Esophagus muscularis mucosa (tissue), 4 donors: ENCODE data around the gene SIK2. TPM values are rescaled to one million over a fixed set of nuclear protein-coding genes. Genes with fewer than 3 reads are reported as not detected.

Experiments
- DNase-seq: peaks from one replicate; pipeline ENCODE4 v3.0.0-alpha.2; 2017; ENCODE audit errors: extremely low spot score
- H3K27ac ChIP-seq, 4 donors: fragments of 200-600 bp; sonication (generic); replicated peaks in 1 of 4; 1 replicate in 3 of 4; 2 replicates in 1 of 4; pipeline ENCODE4 v1.5.1; 2016 to 2019; ENCODE audit warnings: mild to moderate bottlenecking in 1 of 4
- H3K27me3 ChIP-seq, 4 donors: fragments of 200-600 bp; sonication (generic); one replicate each; pipeline versions ENCODE4 v1.5.1 to v1.6.0; 2016 to 2019
- H3K36me3 ChIP-seq, 4 donors: fragments of 200-600 bp; sonication (generic); one replicate each; pipeline ENCODE4 v1.5.1; 2016 to 2019
- H3K4me1 ChIP-seq, 4 donors: fragments of 200-600 bp; sonication (generic); one replicate each; pipeline ENCODE4 v1.5.1; 2016 to 2019
- H3K4me3 ChIP-seq, 4 donors: fragments of 200-600 bp; sonication (generic); 1 replicate in 2 of 4; 2 replicates in 2 of 4; pipeline ENCODE4 v1.5.1; 2016 to 2019; ENCODE audit warnings: mild to moderate bottlenecking in 4 of 4, moderate library complexity in 1 of 4
- H3K9me3 ChIP-seq, 4 donors: fragments of 200-600 bp; sonication (generic); 1 replicate in 3 of 4; 2 replicates in 1 of 4; pipeline ENCODE4 v1.5.1; 2016 to 2019
- EP300 ChIP-seq: sonication (generic); formaldehyde crosslinking; IDR thresholded peaks from one replicate; pipeline ENCODE4 v1.6.1; 2017; ENCODE audit warnings: antibody characterized with exemption
- POLR2A ChIP-seq: fragments of 450-650 bp; IDR thresholded peaks from one replicate; pipeline ENCODE4 v1.6.1; 2017; ENCODE audit warnings: antibody characterized with exemption, moderate library complexity, mild to moderate bottlenecking, low read depth
- POLR2AphosphoS5 ChIP-seq, 2 donors: sonication (generic); formaldehyde crosslinking; IDR thresholded peaks; one replicate each; pipeline ENCODE4 v1.6.1; 2017; ENCODE audit warnings: antibody characterized with exemption in 2 of 2
- WGBS: methylation state at CpG from one replicate; pipeline ENCODE4 v1.1.5; 2018; 5-methylcytosine and 5-hydroxymethylcytosine counted together
- intact Hi-C: fragments of 100-400 bp; cut with DNase I; formaldehyde crosslinking; loops from one replicate; pipeline ENCODE4 v1.15.1; 2023
- total RNA-seq, 4 donors: library from RNA; depleted of rRNA; stranded (reverse); fragments of >200 nt; gene quantifications; one replicate each; pipeline versions ENCODE4 v1.1.0 to v1.2.1, GENCODE V29; 2016
- TF ChIP-seq, protein P1 (sequence below), 3 experiments: fragments of 200-600 bp in 2 of 3; fragments of 450-650 bp in 1 of 3; sonication (generic) in 2 of 3; IDR thresholded peaks; one replicate each; pipeline ENCODE4 v1.5.1; 2017 to 2019; ENCODE audit warnings: antibody characterized with exemption in 3 of 3, mild to moderate bottlenecking in 2 of 3, moderate library complexity in 1 of 3

The SIK2 gene
- total RNA-seq, 4 donors from 2014 or later = 14.5 to 22.1 (median 17.4) TPM

DNA sequence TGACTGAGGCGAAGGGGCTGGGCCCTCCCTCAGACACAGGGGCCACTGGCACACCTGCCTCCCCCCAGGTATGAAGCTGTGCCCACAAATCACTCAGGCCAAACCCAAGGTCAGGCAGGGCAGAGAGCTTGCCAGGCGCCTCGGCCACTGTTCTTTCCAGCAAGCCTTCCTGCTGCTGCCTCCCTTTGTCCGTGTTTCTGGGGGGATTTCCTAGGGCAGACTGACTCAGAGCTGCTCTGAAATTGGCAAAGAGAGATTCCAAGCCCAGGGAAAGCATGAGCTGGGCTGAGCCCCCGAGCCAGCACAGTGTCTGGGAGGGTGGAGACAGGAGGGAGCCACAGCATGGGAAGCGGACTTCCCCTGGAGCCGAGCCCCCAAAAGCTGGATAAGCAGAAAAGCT lies 130.8 kb downstream of the SIK2 start:
- Histone ChIP-seq H3K27me3 (no peaks in the 10 kb centered on the region), H3K4me1 (peaks cover 90 to 92% (median 91%) of the 10 kb centered on the region in 4 donors), H3K27ac (peak overlapping the region; percentile 90 to 97 (median 96)), H3K4me3 (peak overlapping the region in 1 of 4 donors; percentile 0), H3K36me3 (peaks cover 0 to 5% (median 2%) of the 10 kb centered on the region in 4 donors), H3K9me3 (no peaks in the 10 kb centered on the region)
- intact Hi-C loops = no loop called here
- peak; percentile 49 to 75 for TF ChIP-seq POLR2AphosphoS5 (IDR thresholded peaks at IDR 0.05)
- TF ChIP-seq, protein P1, sequence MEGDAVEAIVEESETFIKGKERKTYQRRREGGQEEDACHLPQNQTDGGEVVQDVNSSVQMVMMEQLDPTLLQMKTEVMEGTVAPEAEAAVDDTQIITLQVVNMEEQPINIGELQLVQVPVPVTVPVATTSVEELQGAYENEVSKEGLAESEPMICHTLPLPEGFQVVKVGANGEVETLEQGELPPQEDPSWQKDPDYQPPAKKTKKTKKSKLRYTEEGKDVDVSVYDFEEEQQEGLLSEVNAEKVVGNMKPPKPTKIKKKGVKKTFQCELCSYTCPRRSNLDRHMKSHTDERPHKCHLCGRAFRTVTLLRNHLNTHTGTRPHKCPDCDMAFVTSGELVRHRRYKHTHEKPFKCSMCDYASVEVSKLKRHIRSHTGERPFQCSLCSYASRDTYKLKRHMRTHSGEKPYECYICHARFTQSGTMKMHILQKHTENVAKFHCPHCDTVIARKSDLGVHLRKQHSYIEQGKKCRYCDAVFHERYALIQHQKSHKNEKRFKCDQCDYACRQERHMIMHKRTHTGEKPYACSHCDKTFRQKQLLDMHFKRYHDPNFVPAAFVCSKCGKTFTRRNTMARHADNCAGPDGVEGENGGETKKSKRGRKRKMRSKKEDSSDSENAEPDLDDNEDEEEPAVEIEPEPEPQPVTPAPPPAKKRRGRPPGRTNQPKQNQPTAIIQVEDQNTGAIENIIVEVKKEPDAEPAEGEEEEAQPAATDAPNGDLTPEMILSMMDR (IDR thresholded peaks at IDR 0.05) = no peak
- no peak for DNase-seq
- WGBS = 10% methylated on average over 2 of the region's 7 CpGs

DNA sequence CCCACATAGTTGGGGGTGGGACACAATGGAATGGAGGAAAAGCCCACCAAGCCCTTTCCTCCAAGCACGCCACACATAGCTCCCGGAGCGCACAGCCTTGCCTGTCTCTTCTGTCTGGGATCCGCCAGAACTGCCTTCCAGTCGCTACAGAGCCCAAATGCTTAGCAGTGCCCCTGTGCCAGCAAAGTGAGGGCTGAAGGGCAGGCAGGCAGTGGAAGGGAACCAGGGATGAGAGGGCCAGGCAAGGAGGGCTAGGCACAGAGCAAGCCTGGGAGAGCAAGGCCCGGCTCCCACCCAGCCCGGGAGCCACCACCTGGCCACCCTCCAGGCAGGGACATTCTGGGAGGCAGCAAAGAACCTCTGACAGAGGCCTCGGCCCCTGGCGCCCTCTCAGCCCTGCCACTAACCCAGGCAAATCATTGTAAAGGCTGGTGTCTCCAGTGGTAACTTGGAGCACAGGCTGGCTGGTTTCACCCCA lies 131.4 kb downstream of the SIK2 start:
- Histone ChIP-seq H3K9me3 (no peaks in the 10 kb centered on the region), H3K27ac (peak overlapping the region; percentile 90 to 97 (median 96)), H3K4me3 (no peak overlapping the region), H3K27me3 (no peaks in the 10 kb centered on the region), H3K36me3 (no peaks in the 10 kb centered on the region), H3K4me1 (peaks cover 95 to 98% (median 97%) of the 10 kb centered on the region in 4 donors)
- no peak for DNase-seq
- TF ChIP-seq POLR2A = no peak
- TF ChIP-seq EP300 = no peak
- TF ChIP-seq, protein P1 (IDR thresholded peaks at IDR 0.05) = no peak
- no peak for TF ChIP-seq POLR2AphosphoS5 (IDR thresholded peaks at IDR 0.05)
- intact Hi-C loops = no loop called here
- 28% methylated on average over 6 of the region's 9 CpGs for WGBS

DNA sequence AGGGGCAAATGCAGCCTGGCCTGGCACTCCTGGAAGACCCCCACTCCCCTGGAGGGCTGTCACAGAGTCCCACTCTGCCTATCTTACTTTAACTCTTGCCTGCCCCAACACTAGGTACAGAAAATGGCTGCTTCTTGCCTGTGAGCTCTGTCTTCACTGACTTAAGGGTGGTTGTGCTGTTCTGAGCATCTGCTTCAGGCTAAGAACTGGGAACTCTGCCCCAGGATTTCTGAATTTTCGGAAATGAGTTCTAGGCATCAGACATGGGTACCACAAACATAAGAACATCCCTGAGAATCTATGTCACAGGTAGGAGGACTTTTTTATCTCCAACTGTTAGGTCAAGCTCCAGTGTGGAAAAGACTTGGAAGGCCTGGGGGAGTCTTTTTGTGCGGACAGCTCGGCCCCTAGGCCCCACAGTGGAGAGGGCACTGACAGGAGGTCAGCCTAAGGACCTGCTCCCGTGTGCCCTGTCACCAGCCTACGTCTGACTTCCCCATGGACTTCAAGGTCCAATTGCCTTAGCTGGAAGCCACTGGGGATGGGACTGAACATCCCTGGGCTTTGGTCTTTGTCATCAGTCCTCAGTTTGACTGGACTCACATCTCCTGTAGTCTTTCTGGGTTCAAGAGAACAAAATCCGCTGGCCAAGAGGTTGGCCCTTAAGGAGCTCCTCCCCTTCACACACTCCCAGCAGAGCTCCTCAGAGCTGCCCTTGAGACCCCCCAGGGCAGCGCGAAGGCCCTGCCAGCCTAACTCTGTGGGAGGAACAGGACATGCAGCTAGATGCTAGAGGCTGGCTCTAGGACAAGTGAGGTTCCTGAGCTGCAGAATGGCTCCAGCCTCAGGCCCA lies 132.1 kb downstream of the SIK2 start:
- H3K4me3 ChIP-seq = peak overlapping the region in 2 of 4 donors; percentile 50 to 53
- H3K36me3 ChIP-seq = peaks cover 0 to 3% (median 0%) of the 10 kb centered on the region in 4 donors
- no peak for DNase-seq
- H3K9me3 ChIP-seq = no peaks in the 10 kb centered on the region
- TF ChIP-seq POLR2AphosphoS5 (IDR thresholded peaks at IDR 0.05) (no peak), POLR2A (no peak), EP300 (no peak)
- TF ChIP-seq, protein P1 (IDR thresholded peaks at IDR 0.05) = no peak
- peaks cover 91 to 98% (median 93%) of the 10 kb centered on the region in 4 donors for H3K4me1 ChIP-seq
- WGBS = 84% methylated on average over 5 of the region's 8 CpGs
- H3K27me3 ChIP-seq = no peaks in the 10 kb centered on the region
- intact Hi-C loops = no loop called here
- H3K27ac ChIP-seq = peak overlapping the region; percentile 90 to 97 (median 96)

DNA sequence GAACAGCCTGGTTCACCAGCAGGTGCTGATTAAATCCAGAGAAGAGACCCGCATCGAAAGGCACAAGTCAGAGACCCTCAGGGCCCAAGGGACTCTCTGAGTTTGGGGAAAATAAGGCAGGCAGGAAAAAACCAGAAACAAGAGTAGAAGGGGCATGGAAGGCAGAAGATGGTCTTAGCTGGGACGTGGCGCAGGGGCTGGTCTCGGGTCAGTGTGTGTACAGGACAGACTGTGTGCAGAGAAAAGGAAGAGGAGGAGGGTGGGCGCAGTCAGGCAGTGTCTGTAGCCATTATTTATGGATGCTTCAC lies 132.7 kb downstream of the SIK2 start:
- peak overlapping the region; percentile 50 to 64 (median 53) for H3K4me3 ChIP-seq
- peak overlapping the region; percentile 90 to 97 (median 96) for H3K27ac ChIP-seq
- intact Hi-C loops = no loop called here
- no peak for DNase-seq
- H3K36me3 ChIP-seq = peaks cover 0 to 4% (median under 1%) of the 10 kb centered on the region in 4 donors
- H3K27me3 ChIP-seq = no peaks in the 10 kb centered on the region
- TF ChIP-seq POLR2AphosphoS5 (IDR thresholded peaks at IDR 0.05) (no peak), EP300 (no peak), POLR2A (peak; percentile 24)
- TF ChIP-seq, protein P1 (IDR thresholded peaks at IDR 0.05) = no peak
- WGBS = 43% methylated on average over 6 of the region's 6 CpGs
- peaks cover 85 to 92% (median 87%) of the 10 kb centered on the region in 4 donors for H3K4me1 ChIP-seq
- H3K9me3 ChIP-seq = no peaks in the 10 kb centered on the region
